Measurements from ENCODE around the gene CYTH1.
A peak's percentile ranks its signal among the peaks of the same experiment; 100 is the strongest.

Gene CYTH1

DNA sequence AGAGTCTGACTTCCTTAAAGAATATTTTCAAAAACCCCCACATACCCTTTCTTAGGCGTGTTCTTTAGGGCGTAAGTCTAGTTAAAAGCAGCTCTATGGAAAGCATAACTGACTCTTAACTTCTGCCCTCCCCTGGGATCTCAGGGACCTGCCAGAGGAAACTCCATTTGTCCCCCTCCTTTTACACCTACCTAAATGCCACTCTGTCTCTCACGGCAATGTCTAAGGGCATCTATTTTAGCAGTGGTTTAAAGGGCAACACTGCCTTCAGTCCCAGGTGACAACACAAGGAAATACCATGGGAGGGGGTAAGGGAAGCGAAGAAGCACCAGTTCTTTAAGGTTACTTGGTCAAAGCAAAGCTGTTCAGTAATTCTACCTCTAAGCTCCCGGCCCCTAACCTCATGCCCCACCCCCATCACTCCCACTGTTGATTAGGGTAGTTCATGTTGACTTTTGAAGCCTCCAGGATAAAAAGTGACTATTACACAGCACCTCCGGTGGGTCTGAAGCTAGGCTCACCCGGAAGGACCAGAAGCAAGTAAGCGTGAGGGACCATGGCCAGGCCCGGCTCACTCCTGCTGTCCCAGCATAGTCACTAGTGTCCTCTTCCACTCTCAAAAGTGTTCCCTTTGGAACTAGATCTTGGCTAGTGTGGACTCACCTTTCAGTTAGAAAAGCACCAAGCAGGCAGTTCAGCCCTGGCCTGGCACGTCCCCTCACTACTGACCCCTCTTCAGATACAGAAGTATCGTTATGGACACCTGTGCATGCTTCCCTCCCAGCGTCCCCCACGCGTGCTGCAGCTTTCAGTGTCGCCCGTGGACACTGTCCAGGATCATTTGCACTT lies 47.1 kb downstream of the CYTH1 start:
- DNase-seq = peak; percentile 51 to 70

DNA sequence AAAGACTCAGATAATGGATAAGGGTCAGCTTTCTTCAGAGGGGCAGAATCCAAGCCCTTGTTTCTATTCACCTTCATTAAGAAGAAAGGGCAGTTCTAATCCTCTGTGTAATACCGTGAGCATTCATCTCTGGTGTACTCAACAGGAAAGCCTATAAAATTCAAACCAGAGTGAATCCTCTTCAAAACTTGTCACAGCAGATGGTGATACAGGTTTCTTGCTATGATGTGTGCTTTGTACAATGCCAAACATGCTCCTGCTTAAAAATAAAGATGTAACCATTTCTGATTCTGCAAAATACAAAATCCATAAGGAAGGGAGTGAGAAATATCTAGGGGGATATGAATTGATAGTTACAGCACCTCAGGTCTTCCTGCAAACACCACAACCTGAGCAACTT lies 49.7 kb downstream of the CYTH1 start:
- no peak for DNase-seq

DNA sequence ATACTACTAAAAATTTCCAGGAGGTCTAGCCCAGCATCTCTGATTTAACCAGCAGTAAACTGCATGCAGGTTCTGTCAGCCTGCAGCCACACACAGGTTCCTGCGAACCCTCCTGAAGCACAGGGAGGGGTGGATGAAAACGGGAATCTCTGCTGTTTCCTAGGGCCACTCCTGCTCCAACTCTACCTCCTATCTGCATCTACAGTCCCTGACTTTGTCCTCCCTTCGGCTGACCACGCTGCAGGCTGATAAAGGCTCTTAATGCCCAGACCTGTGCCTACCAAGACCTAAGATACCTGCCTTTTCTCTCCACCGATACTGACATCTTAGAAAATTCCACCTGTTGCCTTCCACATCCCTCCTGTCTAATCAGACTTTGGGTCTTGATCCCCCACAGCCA lies 50.2 kb downstream of the CYTH1 start:
- DNase-seq = no peak

DNA sequence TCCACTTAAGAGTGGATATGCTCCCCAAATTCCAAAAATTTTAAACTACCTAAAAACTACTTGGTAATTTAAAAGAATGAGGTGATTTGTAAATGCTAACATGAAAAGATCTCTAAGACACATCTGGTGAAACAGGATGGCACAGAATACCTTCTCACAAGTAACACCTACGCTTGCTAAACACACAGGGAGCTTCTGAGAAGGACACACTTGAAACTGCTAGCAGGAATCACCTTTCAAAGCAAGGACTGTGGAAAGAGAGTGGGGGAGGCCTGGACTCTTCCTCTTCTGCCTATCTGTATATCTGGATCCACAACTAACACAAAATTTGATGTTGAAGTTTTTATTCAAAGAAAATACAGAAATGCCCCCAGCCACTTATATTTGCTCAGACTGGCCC lies 52.4 kb downstream of the CYTH1 start:
- DNase-seq = no peak

DNA sequence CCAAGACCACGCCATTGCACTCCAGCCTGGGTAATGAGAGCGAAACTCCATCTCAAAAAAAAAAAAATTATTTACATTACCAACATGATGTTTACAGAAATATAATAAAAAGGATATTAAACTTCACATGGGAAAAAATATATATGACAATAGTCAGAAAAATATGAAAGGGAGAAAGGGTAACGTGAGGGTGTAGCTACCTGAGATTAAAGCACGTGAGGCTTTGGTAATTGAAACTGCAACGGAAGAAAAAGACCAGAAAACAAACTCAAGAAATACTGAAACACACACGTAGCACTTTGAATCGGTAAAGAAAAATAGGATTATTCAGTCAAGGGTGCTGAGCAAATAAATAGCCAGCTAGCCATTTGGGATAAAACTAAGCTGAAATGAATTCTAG lies 53.6 kb downstream of the CYTH1 start:
- no peak for DNase-seq

DNA sequence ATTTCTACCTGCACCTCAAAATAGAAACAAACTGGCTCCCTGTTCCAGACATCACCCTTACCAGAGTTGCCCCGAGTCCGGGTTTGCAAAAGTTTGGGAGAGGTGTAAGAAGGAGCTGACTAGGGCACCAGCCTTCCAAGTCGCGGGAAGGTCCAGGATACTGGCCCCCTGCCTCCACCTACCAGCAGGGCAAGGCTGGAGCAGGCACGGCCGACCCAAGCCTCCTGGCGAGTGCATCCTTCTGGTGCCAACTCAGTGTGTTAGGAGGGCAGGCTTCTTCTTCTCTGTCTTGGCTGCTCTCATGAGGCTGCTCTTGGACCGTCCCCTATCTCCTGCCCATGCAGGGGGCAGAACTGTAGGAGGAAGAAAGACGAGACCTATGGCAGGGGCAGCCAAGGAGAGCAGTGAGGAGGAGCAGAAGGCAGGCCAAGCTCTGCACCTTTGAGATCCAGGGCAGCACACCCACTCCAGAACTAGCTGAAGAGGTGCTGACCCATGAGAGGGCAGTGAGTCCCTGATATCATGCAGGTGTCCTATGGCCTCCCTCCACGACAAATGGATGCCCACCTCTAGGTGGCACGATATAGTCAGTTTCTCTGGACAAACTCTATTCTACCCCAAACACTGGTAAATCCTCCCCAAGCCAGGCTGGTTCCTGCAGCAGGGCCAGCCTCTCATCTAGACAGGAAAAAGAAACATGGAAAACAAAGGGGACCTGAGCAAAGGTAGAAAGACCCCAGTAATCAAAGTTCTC lies 54.4 kb downstream of the CYTH1 start:
- DNase-seq = no peak

DNA sequence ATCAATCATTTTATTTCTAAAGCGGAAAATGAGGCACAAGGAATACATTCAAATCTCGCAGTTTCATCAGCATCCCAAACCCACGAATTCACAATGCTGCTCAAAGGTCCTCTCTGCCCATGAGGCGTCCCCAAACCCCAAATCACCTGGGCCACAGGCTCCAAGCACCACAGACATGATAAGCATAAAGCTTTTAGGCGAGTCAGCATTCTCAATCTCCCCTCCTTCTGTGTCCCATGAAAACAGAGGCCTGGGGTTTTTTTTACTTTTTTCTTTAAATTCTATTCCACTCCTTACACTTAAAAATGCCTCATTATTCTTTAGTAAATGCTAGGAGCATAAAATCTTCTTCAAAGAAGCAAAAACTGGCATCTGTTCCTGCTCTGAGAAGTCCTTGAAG lies 55.0 kb downstream of the CYTH1 start:
- DNase-seq = no peak

DNA sequence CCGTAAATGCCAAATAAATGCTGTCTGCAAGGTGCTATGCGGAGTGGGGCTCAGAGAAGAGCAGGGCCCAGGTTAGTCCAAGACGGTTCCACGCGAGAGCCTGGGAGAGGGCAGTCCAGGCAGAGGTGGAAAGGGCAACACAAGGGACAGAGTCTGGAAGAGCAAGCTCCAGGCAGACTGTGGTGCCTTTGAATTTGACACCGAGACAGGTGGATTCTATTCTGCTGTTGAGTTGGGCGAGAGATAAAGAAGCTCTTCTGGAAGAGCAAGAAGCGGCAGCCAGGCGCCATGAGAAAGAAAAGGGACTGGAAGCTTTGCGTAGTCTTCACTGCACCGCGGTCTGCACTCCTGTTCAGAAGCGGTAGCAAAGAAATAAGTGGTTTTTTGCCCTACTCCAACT lies 55.6 kb downstream of the CYTH1 start:
- DNase-seq = no peak

DNA sequence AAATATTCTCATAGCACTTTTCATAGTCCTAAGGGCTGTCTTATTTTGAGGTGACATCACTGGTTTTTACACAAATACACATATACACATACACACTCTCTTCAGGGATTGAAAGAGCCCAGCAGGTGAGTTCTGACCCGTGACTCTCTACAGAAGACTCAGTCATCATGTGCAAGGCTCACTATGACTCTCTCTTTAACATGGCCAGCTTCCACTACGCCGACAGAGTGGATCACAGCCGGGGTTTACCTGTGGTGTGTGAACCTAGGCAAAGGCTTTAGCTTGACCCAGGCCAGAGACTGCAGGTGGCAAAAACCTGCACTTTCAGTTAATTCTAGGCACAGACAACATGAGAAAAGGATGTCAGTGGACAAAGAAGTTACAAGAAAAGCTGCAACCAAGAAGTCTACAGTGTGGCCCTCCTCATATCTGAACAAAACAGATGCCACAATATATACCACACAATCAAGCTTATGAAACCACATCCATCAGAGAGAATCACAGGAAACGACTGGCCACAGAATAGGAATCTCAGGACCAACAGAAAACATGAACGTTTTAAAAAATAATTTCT lies 56.5 kb downstream of the CYTH1 start:
- DNase-seq = no peak

DNA sequence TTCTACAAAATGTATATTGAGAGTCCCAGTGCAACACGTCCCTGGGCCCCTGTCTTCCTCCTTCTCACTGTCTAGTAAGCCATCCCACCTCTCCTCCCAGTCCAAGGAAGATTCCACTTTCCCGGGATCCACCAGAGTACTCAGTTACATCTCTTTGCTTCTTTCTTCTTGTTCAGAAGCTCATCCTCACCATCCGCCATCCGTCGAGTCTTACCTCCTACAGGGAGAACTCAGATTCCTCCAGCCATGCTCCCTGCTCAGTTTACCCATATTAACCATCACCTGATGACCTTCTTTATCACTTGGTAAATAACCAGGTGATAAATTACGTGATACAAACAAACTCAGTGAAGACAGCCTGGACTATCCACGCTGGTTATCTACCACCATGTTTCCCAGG lies 57.1 kb downstream of the CYTH1 start:
- DNase-seq = no peak

DNA sequence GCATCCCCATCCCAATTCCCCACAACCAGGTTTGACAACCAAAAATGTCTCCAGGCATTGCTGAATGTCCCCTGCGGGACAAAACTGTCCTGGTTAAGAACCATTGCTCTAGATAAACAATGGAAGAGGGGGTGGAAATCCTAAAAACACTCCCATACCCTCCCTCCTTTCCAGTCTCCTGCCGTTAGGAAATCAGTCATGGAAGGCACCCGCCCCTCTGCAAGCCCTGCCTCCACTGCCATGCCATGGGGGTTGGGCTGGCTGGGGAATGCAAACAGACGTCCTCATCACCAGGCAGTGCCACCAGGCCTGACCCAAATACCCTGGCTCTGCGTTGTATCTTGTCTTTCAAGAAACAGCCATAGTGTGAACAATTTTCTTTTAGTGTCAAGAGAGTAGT lies 57.5 kb downstream of the CYTH1 start:
- no peak for DNase-seq

DNA sequence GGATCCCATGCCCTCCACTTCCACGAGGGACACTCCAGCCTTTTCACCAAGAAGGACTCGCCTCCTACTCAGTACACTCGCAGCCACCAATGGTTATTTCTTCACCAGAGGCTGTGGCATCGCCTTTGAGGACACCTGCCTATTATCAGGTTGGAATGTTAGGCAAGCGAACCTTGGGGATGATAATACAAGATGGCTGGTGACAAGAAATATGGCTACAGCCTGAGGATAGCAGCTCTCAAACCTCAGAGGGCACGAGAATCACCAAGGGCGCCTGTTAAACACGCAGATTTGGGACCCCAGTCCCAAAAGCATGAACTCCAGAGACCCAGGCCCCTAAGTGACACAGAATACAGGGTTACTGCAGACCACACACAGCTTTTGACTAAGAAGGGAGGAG lies 58.1 kb downstream of the CYTH1 start:
- DNase-seq = no peak

DNA sequence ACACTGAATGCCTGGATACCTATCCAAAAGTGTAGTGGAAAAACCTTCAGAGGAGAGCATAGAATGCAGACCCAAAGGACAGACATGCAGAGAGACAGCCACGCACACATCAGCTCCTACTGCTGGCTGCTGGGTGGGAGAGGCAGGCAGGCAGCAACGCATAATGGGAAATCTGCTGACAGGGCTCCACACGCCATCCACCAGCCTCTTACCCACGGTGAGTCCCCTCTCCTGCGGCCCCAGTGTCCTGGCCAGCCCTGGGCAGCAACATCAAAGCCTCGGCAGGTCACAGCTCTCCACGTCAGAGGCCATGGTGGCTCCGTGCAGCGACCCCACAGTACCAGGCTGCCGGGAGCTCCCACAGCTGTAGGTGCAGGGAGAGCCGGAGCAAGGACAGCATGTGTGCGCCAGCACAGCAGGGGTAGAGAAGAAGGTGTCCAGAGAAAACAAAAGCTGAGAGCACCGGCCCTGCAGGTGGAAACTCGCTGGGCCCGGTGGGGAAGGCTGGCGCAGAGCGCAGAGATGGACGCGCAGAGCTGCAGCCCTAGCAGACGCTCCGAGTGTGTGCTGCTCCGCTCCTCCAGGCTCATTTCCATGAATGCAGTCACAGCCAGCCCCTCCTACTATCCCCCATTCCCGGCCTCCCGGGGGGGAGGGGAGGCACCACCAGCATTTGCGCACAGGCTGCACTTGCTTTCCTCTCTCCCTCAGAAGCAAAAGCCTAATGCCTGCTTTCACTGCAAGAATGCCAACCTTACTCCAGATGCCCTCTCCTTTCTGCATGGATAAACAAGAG lies 58.9 kb downstream of the CYTH1 start:
- no peak for DNase-seq

DNA sequence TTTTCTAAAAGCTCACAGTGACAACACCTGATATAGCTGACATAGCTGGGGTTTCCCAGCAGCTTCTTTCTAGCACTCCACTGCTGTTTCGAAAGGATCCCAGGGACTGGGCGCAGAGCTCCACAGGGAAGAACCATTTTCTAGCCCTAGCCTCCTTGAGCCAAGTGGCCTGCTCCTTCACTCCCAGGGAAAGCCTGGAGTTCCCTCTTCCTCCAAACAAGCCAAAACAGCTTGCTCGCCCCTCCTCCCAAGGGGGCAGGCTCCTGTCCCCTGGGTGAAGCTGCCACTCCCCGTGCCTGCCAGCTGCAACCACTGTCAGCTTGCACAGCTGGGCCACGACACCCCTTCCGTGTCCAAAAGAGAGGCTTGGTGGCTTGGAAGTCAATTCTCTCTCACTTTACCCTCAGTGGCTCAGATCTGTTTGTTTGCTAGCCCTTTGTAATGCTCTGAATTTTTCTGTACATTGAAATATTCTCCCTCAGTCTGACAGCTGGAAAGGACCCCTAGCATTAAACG lies 59.8 kb downstream of the CYTH1 start:
- peak; percentile 36 to 57 for DNase-seq

DNA sequence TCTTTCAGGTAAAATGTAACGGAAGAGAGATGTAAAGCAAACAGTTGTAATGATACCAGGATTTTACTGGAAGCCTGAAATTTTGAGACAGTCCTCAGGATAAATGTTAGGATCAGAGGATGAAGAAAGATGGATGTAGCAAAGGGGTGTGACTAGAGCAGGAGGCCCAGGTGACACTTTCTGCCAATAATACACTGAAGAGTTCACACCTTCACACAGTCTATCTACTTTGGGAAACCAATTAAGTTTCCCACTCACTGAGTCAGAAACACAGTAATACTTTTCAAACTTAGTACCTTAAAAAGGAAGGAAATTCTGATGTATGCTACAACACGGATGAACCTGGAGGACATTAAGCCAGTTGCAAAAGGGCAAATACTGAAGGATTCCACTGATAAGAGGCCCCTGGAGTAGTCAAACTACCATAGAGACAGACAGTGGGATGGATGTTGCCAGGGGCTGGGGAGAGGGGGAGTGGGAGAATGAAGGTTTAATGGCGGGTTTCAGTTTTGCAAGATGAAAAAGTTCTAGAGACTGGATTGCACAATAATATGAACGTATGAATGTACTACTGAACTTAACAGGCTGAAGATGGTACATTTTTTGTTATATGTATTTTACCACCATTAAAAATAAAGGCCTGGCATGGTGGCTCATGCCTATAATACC lies 62.3 kb downstream of the CYTH1 start:
- peak in 1 of 2 donors; percentile 23 for DNase-seq

DNA sequence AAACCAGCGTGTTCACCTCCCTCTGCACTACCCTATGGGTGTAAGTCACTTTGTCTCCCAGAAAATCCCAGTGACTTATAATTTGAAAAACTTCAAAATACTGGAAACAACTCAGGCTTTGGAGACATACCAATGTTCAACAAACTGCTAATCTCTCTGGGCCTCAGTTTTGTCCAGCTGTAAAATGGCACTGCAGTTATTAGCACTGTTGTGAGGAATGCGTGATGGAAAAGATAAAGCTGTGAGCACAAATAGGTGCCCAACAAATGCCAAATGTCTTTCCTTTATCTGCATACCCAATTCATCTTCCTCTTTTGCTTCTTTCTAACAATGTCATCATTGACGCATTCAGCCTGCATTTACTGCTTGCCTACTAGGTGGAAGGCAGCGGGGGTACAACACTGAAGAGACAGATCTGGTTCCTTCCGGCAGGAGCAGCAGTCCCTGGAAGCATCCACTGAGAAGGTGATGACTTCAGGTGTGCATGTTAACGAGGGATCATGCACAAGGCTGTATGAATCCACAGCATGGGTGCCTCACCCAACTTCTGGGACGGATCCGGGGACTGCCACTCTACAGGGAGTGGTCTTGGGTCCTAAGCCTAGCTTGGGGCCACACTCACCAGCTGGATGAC lies 63.4 kb downstream of the CYTH1 start:
- DNase-seq = no peak

DNA sequence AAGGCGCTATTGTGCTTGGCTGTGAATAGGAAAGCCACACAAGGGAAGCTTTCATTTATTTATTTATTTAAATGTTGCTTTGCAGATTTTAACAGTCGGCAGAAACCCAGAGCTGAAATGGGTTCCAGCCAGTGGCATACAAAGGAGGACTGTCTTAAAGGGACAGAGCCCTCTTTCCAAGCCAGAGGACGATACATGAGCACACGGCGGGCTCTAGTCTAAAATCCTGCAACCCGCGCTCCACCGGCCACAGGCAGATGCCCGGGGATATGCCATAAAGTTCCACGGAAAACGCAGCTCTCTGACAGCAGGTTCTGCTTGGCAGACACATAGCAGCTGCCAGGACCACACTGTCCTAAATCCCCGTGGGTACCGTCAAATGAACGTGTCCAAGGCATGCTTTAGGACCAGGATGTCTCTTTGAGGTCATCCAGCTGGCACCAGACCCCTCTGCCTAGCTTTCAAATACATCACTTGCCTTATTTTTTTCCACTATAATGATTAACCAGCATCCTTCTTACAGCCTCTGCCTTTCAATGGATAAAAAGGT lies 64.6 kb downstream of the CYTH1 start:
- DNase-seq = no peak

DNA sequence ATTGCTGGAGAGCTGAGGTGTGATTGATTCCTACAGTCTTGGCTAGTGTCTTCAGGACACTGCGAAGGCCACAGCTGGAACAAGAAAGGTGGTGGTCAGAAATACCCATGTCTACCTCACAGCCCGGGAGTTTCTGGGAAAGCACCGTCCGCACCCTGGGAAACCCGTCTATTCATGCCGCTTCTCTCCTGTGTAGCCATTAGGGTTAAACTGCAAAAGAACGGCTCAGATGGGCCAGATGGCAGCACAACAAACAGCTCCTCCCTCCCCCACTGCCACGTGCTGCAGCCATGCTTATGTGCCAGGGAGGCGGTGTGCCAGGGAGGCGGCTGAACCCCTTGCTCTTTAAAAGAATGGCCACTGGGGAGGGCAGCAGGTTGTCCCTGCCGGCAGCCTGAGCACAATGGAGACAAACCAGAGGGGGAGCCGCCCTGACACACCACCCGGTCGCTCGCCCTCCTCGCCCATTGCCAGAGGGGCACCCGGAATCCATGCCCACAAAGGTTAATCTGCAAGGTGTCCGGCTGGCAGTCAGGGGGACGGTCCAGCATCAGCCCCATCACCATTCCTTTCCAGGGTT lies 65.2 kb downstream of the CYTH1 start:
- DNase-seq = no peak

DNA sequence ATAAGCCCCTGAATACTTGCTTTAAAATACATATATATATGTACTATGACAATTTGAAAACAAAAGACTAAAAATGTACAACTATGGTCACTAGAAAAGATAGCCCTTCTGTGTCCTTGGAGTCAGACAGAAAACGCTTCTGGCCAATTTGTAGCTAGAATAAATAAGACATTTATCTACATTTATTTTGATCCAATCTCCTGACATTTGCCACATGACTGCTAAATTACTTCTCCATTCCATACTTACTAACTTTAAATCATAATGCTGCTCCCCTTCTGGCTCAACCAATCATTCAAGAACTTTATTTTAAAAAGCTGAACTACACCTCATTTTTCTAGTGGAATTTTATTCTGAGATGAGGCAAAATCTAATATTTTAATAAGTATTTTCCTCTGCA lies 65.8 kb downstream of the CYTH1 start:
- DNase-seq = no peak

DNA sequence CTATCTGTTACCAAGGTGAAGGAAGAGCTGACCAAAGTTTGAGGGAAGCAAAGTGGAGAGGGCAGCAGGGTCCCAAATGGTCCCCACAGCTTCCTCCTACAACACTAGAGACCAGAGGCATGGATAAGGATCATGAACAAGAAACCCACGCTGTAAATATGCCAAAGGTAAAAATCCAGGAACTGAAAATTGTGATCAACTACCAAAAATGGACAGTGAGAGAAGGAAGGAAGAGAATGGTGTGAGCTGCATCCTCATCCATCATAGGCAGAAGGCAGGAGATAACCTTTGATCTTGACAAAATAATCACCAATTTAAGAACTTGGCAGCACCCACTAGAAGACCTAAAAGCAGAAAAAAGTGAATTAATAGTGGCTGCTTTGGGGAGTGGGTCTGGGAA lies 66.2 kb downstream of the CYTH1 start:
- DNase-seq = no peak
